Activated T-cell treated with anti-CD3 and anti-CD28 coated beads for 24 hours (primary cell): Measurements from ENCODE around the gene PTGIR.
A peak's percentile ranks its signal among the peaks of the same experiment; 100 is the strongest.
"Not testable (repeated sequence)": the region's sequence is repeated elsewhere in the genome, so short reads cannot be mapped to it uniquely, and the experiment has no call there.

Experiments used
- DNase-seq: peaks from one replicate; pipeline ENCODE4 v3.0.0-alpha.2; 2020; ENCODE audit warnings: low read depth

Gene PTGIR

GRCh38 chr19:46637224-46637623, 12.3 kb upstream of the PTGIR start:
- DNase-seq, result no peak

GRCh38 chr19:46635920-46636761, 11.3 kb upstream of the PTGIR start, which contains the start of gene GNG8:
GNG8 (minus strand) TSS chr19:46636202; CDS start chr19:46634682, 1,520 bp downstream.
- DNase-seq, result no peak

GRCh38 chr19:46634656-46635218, 9.8 kb upstream of the PTGIR start:
- no peak for DNase-seq

- peak; percentile 92 for DNase-seq
Measured at GRCh38 chr19:46634045-46634655, 9.3 kb upstream of the PTGIR start.

GRCh38 chr19:46633130-46633529, 8.2 kb upstream of the PTGIR start:
- DNase-seq, result no peak

GRCh38 chr19:46631481-46631880, 6.6 kb upstream of the PTGIR start:
- DNase-seq, result no peak

GRCh38 chr19:46630586-46631205, 5.8 kb upstream of the PTGIR start:
- no peak for DNase-seq

GRCh38 chr19:46629546-46630025, 4.7 kb upstream of the PTGIR start:
- DNase-seq, result no peak

- DNase-seq, result not testable (repeated sequence)
Measured at GRCh38 chr19:46628970-46629369, 4.1 kb upstream of the PTGIR start.

- DNase-seq, result no peak
Measured at GRCh38 chr19:46626446-46626845, 1.6 kb upstream of the PTGIR start.

GRCh38 chr19:46625731-46626130, 842 bp upstream of the PTGIR start:
- no peak for DNase-seq

- DNase-seq, result no peak
Measured at GRCh38 chr19:46623915-46624502, 880 bp downstream of the PTGIR start.

GRCh38 chr19:46622118-46622446, 2.8 kb downstream of the PTGIR start:
- DNase-seq, result no peak

GRCh38 chr19:46621191-46622117, 3.4 kb downstream of the PTGIR start:
- no peak for DNase-seq

- DNase-seq, result no peak
Measured at GRCh38 chr19:46620716-46621115, 4.2 kb downstream of the PTGIR start.

GRCh38 chr19:46620267-46620666, 4.6 kb downstream of the PTGIR start:
- no peak for DNase-seq

- DNase-seq, result no peak
Measured at GRCh38 chr19:46618670-46619231, 6.1 kb downstream of the PTGIR start.

GRCh38 chr19:46617601-46618000, 7.3 kb downstream of the PTGIR start:
- DNase-seq, result no peak

GRCh38 chr19:46616631-46617322, 8.1 kb downstream of the PTGIR start:
- no peak for DNase-seq

- no peak for DNase-seq
Measured at GRCh38 chr19:46615966-46616365, 8.9 kb downstream of the PTGIR start.
